Fibroblast of villous mesenchyme (primary cell): ENCODE data around the gene PROCR. TPM values are rescaled to one million over a fixed set of nuclear protein-coding genes. Genes with fewer than 3 reads are reported as not detected.

Experiments used
- DNase-seq: peaks from one replicate; pipeline ENCODE4 v3.0.0-alpha.2; 2010; ENCODE audit warnings: low read depth
- H3K4me3 ChIP-seq: 2 replicates; pipeline ENCODE4 v1.5.1; 2011; ENCODE audit warnings: low read depth, mild to moderate bottlenecking, low read length
- small RNA-seq: library from RNA; depleted of rRNA; stranded (forward); fragments of <200 nt; gene quantifications from one replicate; pipeline ENCODE3, GENCODE V24; 2012
- total RNA-seq: library from RNA; depleted of rRNA; stranded (reverse); fragments of >200 nt; gene quantifications from 2 replicates; pipeline ENCODE4 v1.2.3, GENCODE V29; 2012
- TF ChIP-seq, protein P1 (sequence below): IDR thresholded peaks from 2 replicates; pipeline ENCODE4 v1.5.1; 2012; ENCODE audit warnings: low read depth, mild to moderate bottlenecking, low read length; ENCODE audit not compliant: insufficient read depth

PROCR gene
- total RNA-seq, 1 donor = 22.9 TPM

DNA sequence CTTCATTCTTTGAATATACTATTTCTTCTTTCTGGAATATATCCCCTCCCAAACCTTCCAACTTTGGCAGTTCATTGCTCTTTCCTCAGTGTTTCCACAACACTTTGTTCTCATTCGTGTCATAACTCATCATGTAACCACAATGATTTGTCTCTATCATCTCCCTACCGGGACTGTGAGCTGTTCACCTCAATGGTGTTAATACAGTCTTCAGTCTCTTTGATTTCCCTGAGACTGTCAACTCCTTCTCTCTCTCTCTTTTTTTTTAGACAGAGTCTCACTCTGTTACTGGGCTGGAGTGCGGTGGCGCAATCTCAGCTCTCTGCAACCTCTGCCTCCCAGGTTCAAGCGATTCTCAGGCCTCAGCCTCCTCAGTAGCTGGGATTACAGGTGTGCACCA is 52.1 kb downstream of the PROCR start:
- DNase-seq = no peak
- H3K4me3 ChIP-seq = no peak overlapping the region
- TF ChIP-seq, protein P1, sequence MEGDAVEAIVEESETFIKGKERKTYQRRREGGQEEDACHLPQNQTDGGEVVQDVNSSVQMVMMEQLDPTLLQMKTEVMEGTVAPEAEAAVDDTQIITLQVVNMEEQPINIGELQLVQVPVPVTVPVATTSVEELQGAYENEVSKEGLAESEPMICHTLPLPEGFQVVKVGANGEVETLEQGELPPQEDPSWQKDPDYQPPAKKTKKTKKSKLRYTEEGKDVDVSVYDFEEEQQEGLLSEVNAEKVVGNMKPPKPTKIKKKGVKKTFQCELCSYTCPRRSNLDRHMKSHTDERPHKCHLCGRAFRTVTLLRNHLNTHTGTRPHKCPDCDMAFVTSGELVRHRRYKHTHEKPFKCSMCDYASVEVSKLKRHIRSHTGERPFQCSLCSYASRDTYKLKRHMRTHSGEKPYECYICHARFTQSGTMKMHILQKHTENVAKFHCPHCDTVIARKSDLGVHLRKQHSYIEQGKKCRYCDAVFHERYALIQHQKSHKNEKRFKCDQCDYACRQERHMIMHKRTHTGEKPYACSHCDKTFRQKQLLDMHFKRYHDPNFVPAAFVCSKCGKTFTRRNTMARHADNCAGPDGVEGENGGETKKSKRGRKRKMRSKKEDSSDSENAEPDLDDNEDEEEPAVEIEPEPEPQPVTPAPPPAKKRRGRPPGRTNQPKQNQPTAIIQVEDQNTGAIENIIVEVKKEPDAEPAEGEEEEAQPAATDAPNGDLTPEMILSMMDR = no peak

DNA sequence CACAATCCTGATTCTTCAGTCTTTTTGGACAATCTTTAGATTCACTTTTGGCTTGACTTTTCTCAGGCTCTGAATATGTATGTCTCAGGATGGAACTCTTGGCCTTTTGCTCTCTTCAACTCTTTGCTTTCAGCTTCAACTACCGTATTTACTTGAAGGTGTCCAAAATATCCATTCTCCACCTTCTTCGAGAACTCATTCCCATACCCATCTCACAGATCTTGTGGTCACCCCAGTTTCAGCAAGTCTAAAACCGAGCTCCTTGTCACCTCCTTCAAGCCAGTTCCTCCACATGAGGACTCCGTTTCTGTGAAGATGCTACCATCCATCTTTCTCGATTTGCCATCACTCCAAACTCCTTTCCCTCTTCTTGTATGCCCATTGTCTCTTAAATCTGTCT is 52.7 kb downstream of the PROCR start:
- no peak overlapping the region for H3K4me3 ChIP-seq
- TF ChIP-seq, protein P1 = no peak
- no peak for DNase-seq

DNA sequence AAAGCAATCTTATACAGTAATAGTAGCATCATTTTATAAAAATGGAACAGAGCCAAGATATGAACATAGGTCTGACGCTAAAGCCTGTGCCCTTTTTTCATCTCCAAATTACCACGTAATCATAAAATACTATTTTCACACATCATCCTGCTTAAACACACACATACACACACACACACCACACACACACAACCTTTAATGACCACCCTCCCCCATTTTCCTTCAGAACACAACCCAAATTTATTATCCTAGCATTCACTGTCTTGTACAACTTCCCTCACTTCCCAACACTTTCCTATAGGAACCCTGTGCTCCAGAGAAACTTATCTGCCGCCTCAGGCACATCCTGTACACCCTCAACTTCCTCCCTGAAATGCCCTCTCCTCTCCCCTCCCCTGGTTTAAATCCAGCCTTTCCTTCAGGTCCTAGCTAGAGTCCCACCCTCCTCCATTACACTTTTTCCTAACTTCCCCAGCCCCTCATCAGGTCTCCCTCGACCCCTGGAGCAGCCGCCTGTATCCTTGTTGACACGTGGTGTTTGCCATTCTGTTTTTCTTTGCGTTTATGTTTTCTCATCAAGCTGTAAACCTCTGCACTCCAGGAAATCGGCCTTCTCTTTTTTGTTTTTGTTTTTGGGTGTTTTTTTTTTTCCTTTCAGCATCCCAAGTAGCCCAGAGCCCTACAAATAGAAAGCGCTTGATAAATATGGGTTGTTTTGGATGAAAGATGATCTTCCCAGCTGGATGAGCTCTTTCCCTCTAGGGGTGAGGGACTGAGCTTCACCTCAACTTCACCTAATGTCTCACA is 53.6 kb downstream of the PROCR start:
- TF ChIP-seq, protein P1 = no peak
- no peak overlapping the region for H3K4me3 ChIP-seq
- peak; percentile 7 for DNase-seq

DNA sequence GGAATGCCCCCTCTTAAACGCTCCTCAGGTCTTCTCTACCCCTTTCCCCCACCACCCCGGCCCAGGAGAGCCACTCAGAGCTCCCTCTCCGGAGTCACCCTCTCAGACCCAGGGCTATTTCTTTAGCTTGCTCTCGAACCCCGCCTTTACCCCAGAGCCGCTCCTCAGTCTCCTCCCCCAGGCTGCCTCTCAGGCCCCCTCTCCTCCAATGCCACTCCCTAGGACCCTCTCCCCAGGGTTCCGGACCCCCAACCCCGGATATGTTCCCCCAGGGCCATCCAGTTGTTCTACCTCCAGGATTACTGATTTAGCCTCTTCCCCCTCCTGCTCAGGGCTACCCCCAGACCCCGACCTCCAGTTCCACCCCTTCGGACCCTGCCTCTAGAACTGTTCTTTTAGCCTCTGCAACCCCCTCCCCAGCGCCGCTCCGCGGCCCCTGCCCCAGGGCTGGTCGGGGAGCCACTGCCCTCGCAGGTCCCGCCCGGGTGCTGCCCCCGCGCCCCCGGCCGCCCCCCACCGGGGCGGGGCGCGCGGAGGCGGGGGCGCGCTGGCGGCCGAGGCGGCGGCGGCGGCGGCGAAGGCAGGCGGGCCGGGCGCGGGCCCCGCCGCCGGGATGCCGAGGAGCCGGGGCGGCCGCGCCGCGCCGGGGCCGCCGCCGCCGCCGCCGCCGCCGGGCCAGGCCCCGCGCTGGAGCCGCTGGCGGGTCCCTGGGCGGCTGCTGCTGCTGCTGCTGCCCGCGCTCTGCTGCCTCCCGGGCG is 54.4 kb downstream of the PROCR start, which contains the start of gene MMP24:
Gene MMP24, plus strand, starts transcription at position 565 of the 758 bp plus-strand sequence. Its CDS starts 49 bp downstream, at position 614.
- H3K4me3 ChIP-seq = peak within 1 kb of the TSS; percentile 9
- DNase-seq = no peak
- TF ChIP-seq, protein P1 = no peak

Small RNA genes within 50 kb of the gene (small RNA-seq; reads per million reads assigned to genes)
- gene MT1P3 (not detected), gene RNA5SP483 (not detected)

Other genes with a start within 250 kb of the PROCR start
- gene GSS, start 216.3 kb upstream of the PROCR start, total RNA-seq = 71.2 and 74.1 TPM in 2 replicates
- gene MYH7B, start 216.2 kb upstream of the PROCR start, total RNA-seq = under 0.01 TPM in 1 of 2 replicates, not detected in the other
- gene TRPC4AP, start 79.3 kb upstream of the PROCR start, total RNA-seq = 86.7 and 96.7 TPM in 2 replicates
- gene EDEM2, start 24.7 kb upstream of the PROCR start, total RNA-seq = 27.7 and 37.6 TPM in 2 replicates
- gene MMP24, start 54.6 kb downstream of the PROCR start, total RNA-seq = 0.32 and 0.43 TPM in 2 replicates
- 14.7 and 16.8 TPM in 2 replicates for gene MMP24OS, start 106.0 kb downstream of the PROCR start, total RNA-seq
- gene EIF6, start 112.7 kb downstream of the PROCR start, total RNA-seq = 107 and 123 TPM in 2 replicates
- gene FAM83C, start 120.4 kb downstream of the PROCR start, total RNA-seq = not detected in 2 replicates
- gene UQCC1, start 239.9 kb downstream of the PROCR start, total RNA-seq = 23.5 and 33.2 TPM in 2 replicates